ENCODE measurements around the gene STK25.

Gene STK25

GRCh38 chr2:241545523-241546473 lies 37.4 kb upstream of the STK25 start:
- H3K9me3 ChIP-seq (ENCODE audit: control extremely low read depth in 1 of 5, control insufficient read depth in 4 of 5, insufficient read depth in 2 of 5, low read depth in 1 of 5, low read length in 4 of 5) = no peaks in the 10 kb centered on the region
- 87% methylated on average over 5 of the region's 12 CpGs for WGBS (ENCODE audit: insufficient coverage)
- DNase-seq = no peak
- POLR2A ChIA-PET = no interaction called here
- CTCF ChIA-PET = no interaction called here
- H3K27me3 ChIP-seq (replicated peaks in 2 of 5; ENCODE audit: control insufficient read depth in 4 of 5, insufficient read depth in 5 of 5, low read length in 4 of 5) = peaks cover 0 to 92% (median 37%) of the 10 kb centered on the region in 5 experiments
- peaks cover 0 to 11% (median 8%) of the 10 kb centered on the region in 4 experiments for H3K4me1 ChIP-seq (ENCODE audit: control extremely low read depth in 1 of 4, control insufficient read depth in 4 of 4, insufficient read depth in 4 of 4, low read length in 3 of 4)
- no peaks in the 10 kb centered on the region for H3K36me3 ChIP-seq (ENCODE audit: control insufficient read depth in 4 of 4, insufficient read depth in 4 of 4, low read length in 3 of 4)
- no peak overlapping the region for H3K4me3 ChIP-seq (ENCODE audit: control insufficient read depth in 1 of 7, extremely low read depth in 1 of 7, insufficient read depth in 4 of 7, low read depth in 2 of 7, low read length in 6 of 7)
- no peak overlapping the region for H3K27ac ChIP-seq (ENCODE audit: insufficient read depth in 1 of 2, low read depth in 1 of 2, low read length in 2 of 2, poor library complexity in 1 of 2, severe bottlenecking in 2 of 2)

- Histone ChIP-seq H3K27ac (ENCODE audit: insufficient read depth in 1 of 2, low read depth in 1 of 2, low read length in 2 of 2, poor library complexity in 1 of 2, severe bottlenecking in 2 of 2) (no peak overlapping the region), H3K4me1 (ENCODE audit: control extremely low read depth in 1 of 4, control insufficient read depth in 4 of 4, insufficient read depth in 4 of 4, low read length in 3 of 4) (peaks cover 0 to 15% (median 12%) of the 10 kb centered on the region in 4 experiments), H3K36me3 (ENCODE audit: control insufficient read depth in 4 of 4, insufficient read depth in 4 of 4, low read length in 3 of 4) (no peaks in the 10 kb centered on the region), H3K9me3 (ENCODE audit: control extremely low read depth in 1 of 5, control insufficient read depth in 4 of 5, insufficient read depth in 2 of 5, low read depth in 1 of 5, low read length in 4 of 5) (no peaks in the 10 kb centered on the region), H3K27me3 (replicated peaks in 2 of 5; ENCODE audit: control insufficient read depth in 4 of 5, insufficient read depth in 5 of 5, low read length in 4 of 5) (peaks cover 0 to 92% (median 35%) of the 10 kb centered on the region in 5 experiments), H3K4me3 (ENCODE audit: control insufficient read depth in 1 of 7, extremely low read depth in 1 of 7, insufficient read depth in 4 of 7, low read depth in 2 of 7, low read length in 6 of 7) (no peak overlapping the region)
- ChIA-PET CTCF (no interaction called here), POLR2A (no interaction called here)
- no peak for DNase-seq
- WGBS (ENCODE audit: insufficient coverage) = 88% methylated on average over 7 of the region's 10 CpGs
Measured at GRCh38 chr2:241545106-241545505, 36.7 kb upstream of the STK25 start.

GRCh38 chr2:241542278-241542605 lies 33.9 kb upstream of the STK25 start:
- H3K27me3 ChIP-seq (replicated peaks in 2 of 5; ENCODE audit: control insufficient read depth in 4 of 5, insufficient read depth in 5 of 5, low read length in 4 of 5) = peaks cover 0 to 79% (median 35%) of the 10 kb centered on the region in 5 experiments

GRCh38 chr2:241541564-241542277 lies 33.3 kb upstream of the STK25 start:
- peaks cover 0 to 74% (median 32%) of the 10 kb centered on the region in 5 experiments for H3K27me3 ChIP-seq (replicated peaks in 2 of 5; ENCODE audit: control insufficient read depth in 4 of 5, insufficient read depth in 5 of 5, low read length in 4 of 5)

More at GRCh38 chr2:241542278-241542605, 33.9 kb upstream of the STK25 start:
- peaks cover 0 to 15% (median 12%) of the 10 kb centered on the region in 4 experiments for H3K4me1 ChIP-seq (ENCODE audit: control extremely low read depth in 1 of 4, control insufficient read depth in 4 of 4, insufficient read depth in 4 of 4, low read length in 3 of 4)
- no peaks in the 10 kb centered on the region for H3K9me3 ChIP-seq (ENCODE audit: control extremely low read depth in 1 of 5, control insufficient read depth in 4 of 5, insufficient read depth in 2 of 5, low read depth in 1 of 5, low read length in 4 of 5)
- POLR2A ChIA-PET = no interaction called here
- no peaks in the 10 kb centered on the region for H3K36me3 ChIP-seq (ENCODE audit: control insufficient read depth in 4 of 4, insufficient read depth in 4 of 4, low read length in 3 of 4)
- CTCF ChIA-PET = interaction anchor here (1.5 kb wide), 1 partner anchor 14 kb away, joined by 3 read pairs; no protein-coding TSS in a partner anchor
- H3K27ac ChIP-seq (ENCODE audit: insufficient read depth in 1 of 2, low read depth in 1 of 2, low read length in 2 of 2, poor library complexity in 1 of 2, severe bottlenecking in 2 of 2) = no peak overlapping the region
- WGBS (ENCODE audit: insufficient coverage) = 83% methylated on average over 14 of the region's 15 CpGs
- no peak for DNase-seq
- H3K4me3 ChIP-seq (ENCODE audit: control insufficient read depth in 1 of 7, extremely low read depth in 1 of 7, insufficient read depth in 4 of 7, low read depth in 2 of 7, low read length in 6 of 7) = no peak overlapping the region

GRCh38 chr2:241540771-241541561 lies 32.6 kb upstream of the STK25 start:
- POLR2A ChIA-PET = interaction anchor here (1.1 kb wide), 1 partner anchor 11 kb away, joined by 3 read pairs; no protein-coding TSS in a partner anchor
- H3K36me3 ChIP-seq (ENCODE audit: control insufficient read depth in 4 of 4, insufficient read depth in 4 of 4, low read length in 3 of 4) = no peaks in the 10 kb centered on the region
- DNase-seq = peak; percentile 45 to 67 (median 56)
- peaks cover 0 to 15% (median 12%) of the 10 kb centered on the region in 4 experiments for H3K4me1 ChIP-seq (ENCODE audit: control extremely low read depth in 1 of 4, control insufficient read depth in 4 of 4, insufficient read depth in 4 of 4, low read length in 3 of 4)
- H3K4me3 ChIP-seq (ENCODE audit: control insufficient read depth in 1 of 7, extremely low read depth in 1 of 7, insufficient read depth in 4 of 7, low read depth in 2 of 7, low read length in 6 of 7) = peak overlapping the region in 5 of 7 experiments; percentile 23 to 72 (median 56)
- peaks cover 0 to 67% (median 30%) of the 10 kb centered on the region in 5 experiments for H3K27me3 ChIP-seq (replicated peaks in 2 of 5; ENCODE audit: control insufficient read depth in 4 of 5, insufficient read depth in 5 of 5, low read length in 4 of 5)
- 9% methylated on average over 35 of the region's 68 CpGs for WGBS (ENCODE audit: insufficient coverage)
- H3K27ac ChIP-seq (ENCODE audit: insufficient read depth in 1 of 2, low read depth in 1 of 2, low read length in 2 of 2, poor library complexity in 1 of 2, severe bottlenecking in 2 of 2) = no peak overlapping the region
- H3K9me3 ChIP-seq (ENCODE audit: control extremely low read depth in 1 of 5, control insufficient read depth in 4 of 5, insufficient read depth in 2 of 5, low read depth in 1 of 5, low read length in 4 of 5) = no peaks in the 10 kb centered on the region
- CTCF ChIA-PET = interaction anchor here (1.4 kb wide), 1 partner anchor 28 kb away, joined by 4 read pairs; no protein-coding TSS in a partner anchor

More at GRCh38 chr2:241541564-241542277, 33.3 kb upstream of the STK25 start:
- no peak for DNase-seq
- WGBS (ENCODE audit: insufficient coverage) = 19% methylated on average over 43 of the region's 62 CpGs
- Histone ChIP-seq H3K4me3 (ENCODE audit: control insufficient read depth in 1 of 7, extremely low read depth in 1 of 7, insufficient read depth in 4 of 7, low read depth in 2 of 7, low read length in 6 of 7) (peak overlapping the region in 3 of 7 experiments; percentile 23 to 56 (median 42)), H3K4me1 (ENCODE audit: control extremely low read depth in 1 of 4, control insufficient read depth in 4 of 4, insufficient read depth in 4 of 4, low read length in 3 of 4) (peaks cover 0 to 15% (median 12%) of the 10 kb centered on the region in 4 experiments), H3K27ac (ENCODE audit: insufficient read depth in 1 of 2, low read depth in 1 of 2, low read length in 2 of 2, poor library complexity in 1 of 2, severe bottlenecking in 2 of 2) (no peak overlapping the region), H3K9me3 (ENCODE audit: control extremely low read depth in 1 of 5, control insufficient read depth in 4 of 5, insufficient read depth in 2 of 5, low read depth in 1 of 5, low read length in 4 of 5) (no peaks in the 10 kb centered on the region), H3K36me3 (ENCODE audit: control insufficient read depth in 4 of 4, insufficient read depth in 4 of 4, low read length in 3 of 4) (no peaks in the 10 kb centered on the region)
- ChIA-PET POLR2A (no interaction called here), CTCF (interaction anchor here (1.5 kb wide), 1 partner anchor 14 kb away, joined by 3 read pairs; no protein-coding TSS in a partner anchor)

GRCh38 chr2:241540401-241540770 lies 32.0 kb upstream of the STK25 start:
- WGBS (ENCODE audit: insufficient coverage) = 69% methylated on average over 10 of the region's 10 CpGs
- no peak overlapping the region for H3K27ac ChIP-seq (ENCODE audit: insufficient read depth in 1 of 2, low read depth in 1 of 2, low read length in 2 of 2, poor library complexity in 1 of 2, severe bottlenecking in 2 of 2)
- CTCF ChIA-PET = interaction anchor here (1.4 kb wide), 1 partner anchor 27 kb away, joined by 4 read pairs; no protein-coding TSS in a partner anchor
- DNase-seq = no peak
- H3K4me3 ChIP-seq (ENCODE audit: control insufficient read depth in 1 of 7, extremely low read depth in 1 of 7, insufficient read depth in 4 of 7, low read depth in 2 of 7, low read length in 6 of 7) = peak overlapping the region in 3 of 7 experiments; percentile 56 to 72 (median 68)
- no peaks in the 10 kb centered on the region for H3K9me3 ChIP-seq (ENCODE audit: control extremely low read depth in 1 of 5, control insufficient read depth in 4 of 5, insufficient read depth in 2 of 5, low read depth in 1 of 5, low read length in 4 of 5)
- H3K4me1 ChIP-seq (ENCODE audit: control extremely low read depth in 1 of 4, control insufficient read depth in 4 of 4, insufficient read depth in 4 of 4, low read length in 3 of 4) = peaks cover 0 to 15% (median 12%) of the 10 kb centered on the region in 4 experiments
- H3K36me3 ChIP-seq (ENCODE audit: control insufficient read depth in 4 of 4, insufficient read depth in 4 of 4, low read length in 3 of 4) = no peaks in the 10 kb centered on the region
- H3K27me3 ChIP-seq (replicated peaks in 2 of 5; ENCODE audit: control insufficient read depth in 4 of 5, insufficient read depth in 5 of 5, low read length in 4 of 5) = peaks cover 0 to 61% (median 24%) of the 10 kb centered on the region in 5 experiments
- POLR2A ChIA-PET = interaction anchor here (1.1 kb wide), 1 partner anchor 11 kb away, joined by 3 read pairs; no protein-coding TSS in a partner anchor
